Activated naive CD4-positive, alpha-beta T cell treated with anti-CD3 and anti-CD28 coated beads, Interleukin-2, amount 50 U/mL, for 72 hours (primary cell): ENCODE measurements around the gene ADAP2. TPM values are rescaled to one million over a fixed set of nuclear protein-coding genes. Genes with fewer than 3 reads are reported as not detected.
A peak's percentile ranks its signal among the peaks of the same experiment; 100 is the strongest.
"Not testable (repeated sequence)": the region's sequence is repeated elsewhere in the genome, so short reads cannot be mapped to it uniquely, and the experiment has no call there.

ENCODE experiments used
- ATAC-seq, 2 donors: fragments of 150-1000 bp; cut with Tn5 transposase; 2 replicates each; pipeline ENCODE4 v1.10.0; 2021; ENCODE audit warnings: mild to moderate bottlenecking in 2 of 2, moderate library complexity in 2 of 2
- DNase-seq, 2 donors: peaks; one replicate each; pipeline ENCODE4 v3.0.0; 2021 to 2022; ENCODE audit warnings: low spot score in 2 of 2
- H3K27ac Mint-ChIP-seq, 2 donors: one replicate each; pipeline ENCODE4 v1.8.0; 2022; ENCODE audit warnings: mild to moderate bottlenecking in 2 of 2, mixed read lengths in 2 of 2
- H3K36me3 Mint-ChIP-seq, 2 donors: one replicate each; pipeline ENCODE4 v1.8.0; 2022; ENCODE audit warnings: mixed read lengths in 2 of 2
- H3K9me3 Mint-ChIP-seq, 2 donors: one replicate each; pipeline ENCODE4 v1.8.0; 2022; ENCODE audit warnings: mixed read lengths in 2 of 2
- total RNA-seq, 2 donors: library from RNA; stranded (reverse); gene quantifications; one replicate each; pipeline ENCODE4 v1.2.3, GENCODE V29; 2022

ADAP2 gene
- total RNA-seq, 2 donors from 2014 or later, result 1.3 TPM; not detected in 1

DNA sequence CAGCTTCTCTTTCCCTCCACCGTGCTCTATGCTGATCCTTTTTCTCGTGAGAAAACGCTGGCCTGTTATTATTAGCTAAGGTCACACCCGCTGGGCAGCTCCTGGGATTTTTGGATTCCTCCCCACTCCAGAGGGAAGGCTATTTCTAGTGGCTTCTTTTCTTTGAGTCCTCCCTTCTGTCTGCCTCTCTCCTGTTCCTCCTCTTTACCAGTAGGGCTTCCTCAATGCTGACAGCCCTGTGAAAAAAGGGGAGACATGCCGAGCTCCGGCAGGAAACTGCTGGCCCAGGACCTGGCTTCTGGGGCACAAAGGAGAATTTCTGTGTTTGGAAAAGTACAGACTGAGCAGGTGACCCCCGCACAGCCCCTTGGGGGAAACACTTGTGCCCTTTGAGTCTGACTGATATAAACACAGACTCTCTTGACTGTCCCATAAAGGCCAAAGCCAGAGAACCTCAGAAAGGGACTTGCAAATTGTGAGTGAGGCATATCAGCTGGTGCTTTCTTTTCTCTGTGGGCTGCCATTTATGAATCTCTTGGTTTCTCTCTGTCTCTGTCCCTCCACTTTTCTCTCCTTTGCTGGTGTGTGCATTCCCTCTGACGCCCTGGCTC, 35.1 kb downstream of the ADAP2 start:
- ATAC-seq (no peak), DNase-seq (no peak)
- Mint-ChIP-seq H3K36me3 (no peaks in the 10 kb centered on the region), H3K9me3 (no peaks in the 10 kb centered on the region), H3K27ac (peak overlapping the region in 1 of 2 donors; percentile 50)

DNA sequence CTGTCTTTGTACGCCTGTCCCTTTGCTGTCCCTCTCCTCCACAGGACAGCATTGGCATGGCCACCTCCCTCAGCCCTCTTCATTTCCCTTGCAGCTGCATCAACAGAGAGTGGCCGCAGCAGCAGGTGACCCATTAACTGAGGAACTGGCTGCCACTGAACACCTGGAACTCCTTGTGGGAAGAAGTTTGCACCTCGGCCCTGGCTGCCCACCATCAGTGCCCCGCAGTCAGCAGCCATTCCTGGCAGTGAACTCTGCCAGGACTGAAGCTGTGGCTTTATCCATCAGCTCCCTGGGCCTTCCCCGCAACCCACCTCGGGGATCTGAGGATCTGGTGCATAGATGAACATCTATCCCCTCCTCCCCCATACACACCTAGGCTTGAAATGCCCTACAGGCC, 36.0 kb downstream of the ADAP2 start:
- H3K9me3 Mint-ChIP-seq, result no peaks in the 10 kb centered on the region
- DNase-seq (no peak), ATAC-seq (no peak)
- peak overlapping the region in 1 of 2 donors; percentile 9 for H3K27ac Mint-ChIP-seq
- H3K36me3 Mint-ChIP-seq, result no peaks in the 10 kb centered on the region

DNA sequence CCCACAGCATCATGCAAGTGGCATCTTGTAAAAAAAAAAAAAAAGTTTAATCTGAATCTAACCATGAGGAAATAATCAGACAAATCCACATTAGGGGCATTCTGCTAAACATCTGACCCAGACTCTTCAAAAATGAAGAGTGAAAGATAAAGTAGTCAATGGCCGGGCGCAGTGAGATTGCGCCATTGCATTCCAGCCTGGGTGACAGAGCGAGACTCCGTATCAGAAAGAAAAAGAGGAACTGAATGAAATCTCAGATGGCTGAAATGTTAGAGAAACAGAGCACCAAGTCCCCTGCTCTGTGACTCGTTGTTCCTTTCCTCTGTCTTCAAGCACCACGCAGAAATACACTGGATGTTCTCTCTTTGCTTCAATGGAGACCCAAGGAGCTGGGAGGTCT, 36.4 kb downstream of the ADAP2 start:
- no peak for ATAC-seq
- no peak for DNase-seq
- H3K36me3 Mint-ChIP-seq, result no peaks in the 10 kb centered on the region
- no peaks in the 10 kb centered on the region for H3K9me3 Mint-ChIP-seq
- H3K27ac Mint-ChIP-seq, result peak overlapping the region in 1 of 2 donors; percentile 9

DNA sequence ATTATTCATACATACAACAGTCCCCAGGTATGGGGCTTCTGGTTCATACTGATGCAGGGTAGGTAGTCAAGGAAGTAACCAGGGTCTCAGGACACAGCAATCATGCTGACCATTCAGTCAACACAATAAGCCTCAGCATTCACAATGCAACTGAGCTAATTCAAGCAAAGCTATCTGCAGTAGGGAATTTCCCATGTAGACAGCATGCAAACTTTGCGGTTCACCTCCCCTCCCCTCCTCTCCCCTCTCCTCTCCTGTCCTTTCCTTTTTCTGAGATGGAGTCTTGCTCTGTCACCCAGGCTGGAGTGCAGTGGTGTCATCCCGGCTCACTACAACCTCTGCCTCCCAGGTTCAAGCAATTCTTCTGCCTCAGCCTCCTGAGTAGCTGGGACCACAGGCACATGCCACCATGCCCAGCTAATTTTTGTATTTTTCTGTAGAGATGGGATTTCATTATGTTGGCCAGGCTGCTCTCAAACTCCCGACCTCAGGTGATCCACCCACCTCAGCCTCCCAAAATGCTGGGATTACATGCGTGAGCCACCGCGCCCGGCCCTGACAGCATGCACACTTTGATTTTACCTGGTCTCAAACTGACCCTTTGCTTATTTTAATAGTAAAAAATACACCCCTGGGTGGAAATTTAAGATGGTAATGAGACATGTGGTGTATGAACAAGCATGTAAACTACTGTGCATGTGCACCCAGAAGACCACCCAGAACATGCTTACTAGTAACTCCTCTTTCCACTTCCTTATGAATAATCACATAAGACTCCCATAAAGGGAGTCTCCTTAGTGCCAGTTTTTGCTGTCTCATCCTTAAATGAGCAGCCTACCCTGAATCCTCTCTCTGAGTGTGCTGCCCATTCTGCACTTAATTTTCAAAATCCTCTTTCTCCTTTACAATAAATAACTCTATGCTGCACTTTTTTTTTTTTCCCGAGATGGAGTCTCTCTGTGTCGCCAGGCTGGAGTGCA, 39.8 kb downstream of the ADAP2 start:
- DNase-seq, result peak in 1 of 2 donors; percentile 13
- peak; percentile 40 to 73 for ATAC-seq
- H3K27ac Mint-ChIP-seq, result no peak overlapping the region
- no peaks in the 10 kb centered on the region for H3K36me3 Mint-ChIP-seq
- H3K9me3 Mint-ChIP-seq, result no peaks in the 10 kb centered on the region

DNA sequence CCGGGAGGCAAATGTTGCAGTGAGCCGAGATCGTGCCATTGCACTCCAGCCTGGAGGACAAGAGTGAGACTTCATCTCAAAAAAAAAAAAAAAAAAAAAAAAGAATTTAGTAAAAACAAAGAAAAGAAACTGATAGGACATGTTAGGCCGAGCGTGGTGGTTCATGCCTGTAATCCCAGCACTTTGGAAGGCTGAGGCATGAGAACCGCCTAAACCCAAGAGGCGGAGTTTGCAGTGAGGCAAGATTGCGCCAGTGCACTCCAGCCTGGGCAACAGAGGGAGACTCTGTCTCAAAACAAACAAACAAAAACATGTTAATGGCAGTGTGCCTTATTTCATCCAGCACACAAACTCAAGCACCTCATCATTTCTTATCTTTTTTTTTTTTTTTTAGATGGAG, 42.6 kb downstream of the ADAP2 start:
- H3K9me3 Mint-ChIP-seq, H3K27ac Mint-ChIP-seq, H3K36me3 Mint-ChIP-seq, ATAC-seq, DNase-seq: not testable (repeated sequence)

DNA sequence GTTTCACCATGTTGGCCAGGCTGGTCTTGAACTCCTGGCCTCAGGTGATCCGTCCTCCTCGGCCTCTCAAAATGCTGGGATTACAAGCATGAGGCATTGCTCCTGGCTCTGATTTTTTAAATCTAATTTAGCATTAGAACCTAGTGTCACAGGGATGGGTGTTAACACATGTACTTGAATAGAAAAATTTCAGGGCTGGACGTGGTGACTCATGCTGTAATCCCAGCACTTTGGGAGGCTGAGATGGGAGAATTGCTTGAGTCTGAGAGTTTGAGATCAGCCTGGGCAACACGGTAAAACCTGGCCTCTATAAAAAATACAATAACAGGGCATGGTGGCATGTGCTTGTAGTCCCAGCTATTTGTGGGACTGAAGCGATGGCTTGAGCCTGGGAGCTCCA, 43.1 kb downstream of the ADAP2 start:
- no peak for DNase-seq
- no peaks in the 10 kb centered on the region for H3K9me3 Mint-ChIP-seq
- no peak overlapping the region for H3K27ac Mint-ChIP-seq
- no peak for ATAC-seq
- peaks cover 0 to under 1% of the 10 kb centered on the region in 2 donors for H3K36me3 Mint-ChIP-seq

DNA sequence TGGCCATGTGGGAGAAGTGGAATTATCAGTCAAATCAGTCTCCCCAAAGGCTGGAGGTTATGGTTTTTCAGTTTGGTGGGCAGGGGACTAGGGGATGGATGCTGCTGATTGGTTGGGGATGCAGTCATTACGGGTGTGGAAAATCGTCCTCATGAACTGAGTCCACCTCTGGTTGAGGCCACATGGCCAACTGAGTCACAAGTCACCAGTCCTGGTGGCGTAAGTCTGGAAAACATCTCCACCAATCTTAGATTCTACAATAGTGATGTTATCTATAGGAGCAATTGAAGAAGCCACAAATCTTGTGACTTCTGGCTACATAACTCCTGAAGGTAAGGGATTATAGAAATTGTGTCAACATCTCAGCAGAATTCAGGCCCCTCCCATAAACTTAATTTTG, 43.9 kb downstream of the ADAP2 start:
- H3K27ac Mint-ChIP-seq, result no peak overlapping the region
- no peak for DNase-seq
- peak in 1 of 2 donors; percentile 21 for ATAC-seq
- H3K9me3 Mint-ChIP-seq, result no peaks in the 10 kb centered on the region
- H3K36me3 Mint-ChIP-seq, result peaks cover 0 to 8% of the 10 kb centered on the region in 2 donors

DNA sequence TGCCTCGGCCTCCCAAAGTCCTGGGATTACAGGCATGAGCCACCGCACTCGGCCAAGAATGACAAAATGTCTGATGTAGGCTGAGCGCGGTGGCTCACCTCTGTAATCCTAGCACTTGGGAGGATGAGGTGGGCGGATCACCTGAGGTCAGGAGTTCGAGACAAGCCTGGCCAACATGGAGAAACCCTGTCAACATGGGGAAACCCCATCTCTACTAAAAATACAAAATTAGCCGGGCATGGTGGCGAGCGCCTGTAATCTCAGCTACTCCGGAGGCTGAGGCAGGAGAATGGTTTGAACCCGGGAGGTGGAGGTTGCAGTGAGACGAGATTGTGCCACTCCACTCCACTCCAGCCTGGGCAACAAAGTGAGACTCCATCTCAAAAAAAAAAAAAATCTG, 46.2 kb downstream of the ADAP2 start:
- H3K9me3 Mint-ChIP-seq, ATAC-seq, DNase-seq, H3K27ac Mint-ChIP-seq: not testable (repeated sequence)
- peaks cover 16 to 24% of the 10 kb centered on the region in 2 donors for H3K36me3 Mint-ChIP-seq

DNA sequence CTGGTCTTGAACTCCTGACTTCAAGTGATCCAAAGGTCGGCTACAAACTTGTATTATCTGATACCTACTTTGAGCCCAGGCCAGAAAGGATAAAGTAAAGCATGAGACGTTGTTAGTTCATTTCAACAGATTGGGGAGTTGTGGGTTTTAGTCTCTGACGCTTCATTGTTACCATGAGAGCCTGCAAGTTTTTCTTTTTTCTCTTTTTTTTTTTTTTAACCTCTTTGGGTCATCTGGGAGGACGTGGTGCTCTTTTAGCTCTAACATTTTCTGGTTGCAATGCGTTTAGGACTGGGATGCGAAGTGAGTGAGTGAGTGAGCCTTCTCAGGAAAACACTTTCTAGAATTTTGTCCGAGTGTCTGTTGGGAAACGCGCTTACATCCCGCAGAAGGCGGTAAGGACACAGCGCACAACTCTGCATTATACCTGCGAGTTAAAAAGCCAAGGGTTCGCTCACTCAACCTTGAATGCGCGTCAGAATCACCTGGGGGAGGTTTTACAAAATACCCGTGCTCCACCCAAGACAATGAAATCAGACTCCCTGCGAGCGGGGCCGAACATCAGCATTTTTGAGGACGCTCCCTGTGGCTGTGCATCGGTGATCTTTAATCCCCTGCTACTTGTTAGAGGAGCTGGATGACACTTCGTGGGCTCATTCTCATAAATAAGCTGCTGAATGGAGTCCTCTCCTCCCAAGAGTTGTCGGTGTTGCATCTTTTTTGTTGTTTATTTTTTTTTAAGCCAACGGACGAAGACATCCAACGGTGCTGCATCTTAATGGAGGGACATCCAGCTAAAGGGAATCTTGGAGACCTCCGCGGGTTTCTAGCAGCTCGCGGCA, 48.5 kb downstream of the ADAP2 start:
- peak overlapping the region; percentile 95 to 96 for H3K27ac Mint-ChIP-seq
- DNase-seq (peak in 1 of 2 donors; percentile 38), ATAC-seq (peak; percentile 25 to 62)
- H3K9me3 Mint-ChIP-seq, result peaks cover 0 to 5% of the 10 kb centered on the region in 2 donors
- H3K36me3 Mint-ChIP-seq, result peaks cover 23 to 27% of the 10 kb centered on the region in 2 donors

DNA sequence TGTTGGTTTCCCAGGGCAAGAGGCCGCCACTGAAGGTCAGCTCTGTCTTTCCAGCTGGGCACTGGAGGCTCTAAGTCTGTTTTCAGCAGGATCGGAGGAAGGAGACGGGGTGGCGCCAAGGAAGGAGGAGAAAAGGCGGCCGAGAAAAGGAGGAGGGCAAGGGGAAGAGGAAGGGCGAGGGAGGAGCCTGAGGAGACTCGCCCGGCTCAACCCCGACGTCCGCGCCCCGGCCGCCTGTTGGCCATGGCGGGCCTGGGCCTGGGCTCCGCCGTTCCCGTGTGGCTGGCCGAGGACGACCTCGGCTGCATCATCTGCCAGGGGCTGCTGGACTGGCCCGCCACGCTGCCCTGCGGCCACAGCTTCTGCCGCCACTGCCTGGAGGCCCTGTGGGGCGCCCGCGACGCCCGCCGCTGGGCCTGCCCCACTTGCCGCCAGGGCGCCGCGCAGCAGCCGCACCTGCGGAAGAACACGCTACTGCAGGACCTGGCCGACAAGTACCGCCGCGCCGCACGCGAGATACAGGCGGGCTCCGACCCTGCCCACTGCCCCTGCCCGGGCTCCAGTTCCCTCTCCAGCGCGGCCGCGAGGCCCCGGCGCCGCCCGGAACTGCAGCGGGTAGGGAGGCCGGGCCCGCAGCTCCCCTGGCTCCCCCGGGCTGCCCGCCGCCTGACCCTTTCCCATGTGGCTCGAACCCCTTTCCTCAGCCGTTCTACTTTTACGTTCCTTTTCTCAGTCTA, 49.3 kb downstream of the ADAP2 start, which contains the start of gene RNF135:
Gene RNF135 (plus strand): TSS at position 209 of the 737 bp plus-strand sequence. CDS start 35 bp downstream, at position 244.
- peaks cover 28 to 30% of the 10 kb centered on the region in 2 donors for H3K36me3 Mint-ChIP-seq
- DNase-seq, result peak; percentile 66 to 75
- peak; percentile 83 to 90 for ATAC-seq
- H3K9me3 Mint-ChIP-seq, result peaks cover 0 to 5% of the 10 kb centered on the region in 2 donors
- peak within 1 kb of the TSS; percentile 95 to 96 for H3K27ac Mint-ChIP-seq

DNA sequence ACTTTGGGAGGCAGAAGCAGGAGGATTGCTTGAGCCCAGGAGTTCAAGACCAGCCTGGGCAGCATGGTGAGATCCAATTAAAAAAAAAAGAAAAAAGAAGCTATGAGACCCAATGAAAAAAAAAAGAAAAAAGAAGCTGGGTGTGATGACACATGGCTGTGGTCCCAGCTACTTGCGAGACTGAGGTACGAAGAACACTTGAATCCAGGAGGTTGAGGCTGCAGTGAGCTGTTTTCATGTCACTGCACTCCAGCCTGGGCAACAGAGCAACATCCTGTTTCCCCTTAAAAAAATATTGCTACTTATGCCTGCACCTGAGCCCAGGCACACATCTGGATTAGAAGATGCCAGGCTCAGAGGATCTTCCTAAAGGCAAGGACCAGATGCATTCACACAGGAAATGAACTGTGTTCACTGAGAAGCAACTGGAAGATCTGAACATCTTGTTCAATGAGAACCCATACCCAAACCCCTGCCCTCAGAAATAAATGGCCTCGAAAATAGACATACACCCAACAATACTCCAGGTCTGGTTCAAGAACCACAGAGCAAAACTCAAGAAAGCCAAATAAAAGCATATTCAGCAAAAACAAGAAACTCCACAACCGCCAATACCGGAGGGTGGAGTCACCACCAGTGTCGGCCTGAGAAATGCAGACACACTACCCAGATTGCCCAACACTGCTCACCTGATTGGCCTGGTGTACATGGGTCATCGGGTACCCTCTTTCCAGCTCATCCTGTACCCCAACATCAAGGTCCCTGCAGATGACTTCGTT, 53.5 kb downstream of the ADAP2 start:
- no peak overlapping the region for H3K27ac Mint-ChIP-seq
- ATAC-seq (no peak), DNase-seq (no peak)
- H3K36me3 Mint-ChIP-seq, result peaks cover 26 to 28% of the 10 kb centered on the region in 2 donors
- H3K9me3 Mint-ChIP-seq, result peaks cover 0 to 5% of the 10 kb centered on the region in 2 donors

DNA sequence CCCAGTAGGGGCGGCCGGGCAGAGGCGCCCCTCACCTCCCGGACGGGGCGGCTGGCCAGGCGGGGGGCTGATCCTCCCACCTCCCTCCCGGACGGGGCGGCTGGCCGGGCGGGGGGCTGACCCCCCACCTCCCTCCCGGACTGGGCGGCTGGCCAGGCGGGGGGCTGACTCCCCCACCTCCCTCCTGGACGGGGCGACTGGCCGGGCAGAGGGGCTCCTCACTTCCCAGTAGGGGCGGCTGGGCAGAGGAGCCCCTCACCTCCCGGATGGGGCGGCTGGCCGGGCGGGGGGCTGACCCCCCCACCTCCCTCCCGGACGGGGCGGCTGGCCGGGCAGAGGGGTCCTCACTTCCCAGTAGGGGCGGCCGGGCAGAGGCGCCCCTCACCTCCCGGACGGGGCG, 58.2 kb downstream of the ADAP2 start:
- not testable (repeated sequence) for H3K36me3 Mint-ChIP-seq, H3K27ac Mint-ChIP-seq, ATAC-seq, DNase-seq, H3K9me3 Mint-ChIP-seq

DNA sequence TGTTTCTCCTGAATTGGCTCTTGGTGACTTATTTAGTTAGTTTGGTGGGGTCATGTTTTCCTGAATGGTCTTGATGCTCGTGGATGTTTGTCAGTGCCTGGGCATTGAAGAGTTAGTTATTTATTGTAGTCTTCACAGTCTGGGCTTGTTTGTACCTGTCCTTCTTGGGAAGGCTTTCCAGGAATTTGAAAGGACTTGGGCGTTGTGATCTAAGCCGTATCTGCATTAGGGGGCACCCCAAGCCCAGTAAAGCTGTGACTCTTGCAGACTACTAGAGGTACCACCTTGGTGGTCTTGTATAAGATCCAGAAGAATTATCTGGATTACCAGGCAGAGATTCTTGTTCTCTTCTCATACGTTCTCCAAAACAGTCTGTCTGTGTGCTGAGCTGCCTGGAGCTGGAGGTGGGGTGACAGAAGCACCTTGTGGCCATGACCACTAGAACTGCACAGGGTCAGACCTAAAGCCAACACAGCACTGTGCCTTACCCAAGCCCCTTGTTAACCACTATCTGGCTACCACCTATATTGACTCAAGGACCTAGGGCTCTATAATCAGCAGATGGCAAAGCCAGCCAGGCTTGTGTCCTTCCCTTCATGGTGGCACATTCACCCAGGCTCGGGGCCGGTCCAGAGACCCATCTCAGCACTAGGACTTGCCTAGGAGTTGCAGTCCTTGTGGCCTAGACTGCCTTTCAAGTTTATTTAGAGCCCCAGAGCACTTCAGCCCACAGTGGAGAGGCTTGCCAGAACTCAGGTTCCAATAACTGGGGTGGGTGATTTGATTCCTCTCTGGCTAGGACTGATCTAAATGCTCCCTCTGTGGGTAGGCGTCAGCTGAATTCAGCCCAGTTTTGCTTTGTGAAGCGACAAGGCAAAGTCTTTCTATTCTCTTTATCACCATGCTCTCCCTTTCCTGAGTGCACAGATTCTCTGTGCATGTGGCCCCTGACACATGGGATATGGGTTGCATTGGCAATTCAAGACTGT, 60.1 kb downstream of the ADAP2 start:
- no peaks in the 10 kb centered on the region for H3K9me3 Mint-ChIP-seq
- DNase-seq (no peak), ATAC-seq (peak in 1 of 2 donors; percentile 49)
- no peaks in the 10 kb centered on the region for H3K36me3 Mint-ChIP-seq
- H3K27ac Mint-ChIP-seq, result no peak overlapping the region

DNA sequence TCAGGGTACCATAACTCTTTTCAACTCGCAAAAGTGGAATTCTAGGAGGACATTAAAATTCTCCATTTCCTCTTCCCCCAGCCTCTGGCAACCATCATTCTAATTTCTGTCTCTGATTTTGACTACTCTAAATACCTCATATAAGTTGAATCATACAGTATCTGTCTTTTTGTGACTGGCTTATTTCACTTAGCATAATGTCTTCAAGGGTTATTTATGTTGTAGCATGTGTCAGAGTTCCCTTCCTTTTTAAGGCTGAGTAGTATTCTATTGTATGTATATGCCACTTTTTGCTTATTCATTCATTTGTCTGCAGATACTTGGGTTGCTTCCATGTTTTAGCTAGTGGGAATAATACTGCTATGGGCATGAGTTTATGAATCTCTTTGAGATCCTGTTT, 61.1 kb downstream of the ADAP2 start:
- Mint-ChIP-seq H3K36me3 (no peaks in the 10 kb centered on the region), H3K9me3 (no peaks in the 10 kb centered on the region), H3K27ac (peak overlapping the region in 1 of 2 donors; percentile 13)
- ATAC-seq (peak; percentile 63 to 90), DNase-seq (no peak)
